Measurements from ENCODE around the gene ASXL2. TPM values are rescaled to one million over a fixed set of nuclear protein-coding genes. Genes with fewer than 3 reads are reported as not detected.
A peak's percentile ranks its signal among the peaks of the same experiment; 100 is the strongest.
"Not testable (repeated sequence)": the region's sequence is repeated elsewhere in the genome, so short reads cannot be mapped to it uniquely, and the experiment has no call there.

The ASXL2 gene
- total RNA-seq, 1 donor from 2014 or later, result 21.3 TPM

- ATAC-seq (ENCODE audit: poor library complexity); intact Hi-C loops (cut with DNase I); DNase-seq: not testable (repeated sequence)
Observed at GRCh38 chr2:25849350-25849749, 28.9 kb downstream of the ASXL2 start.

DNA sequence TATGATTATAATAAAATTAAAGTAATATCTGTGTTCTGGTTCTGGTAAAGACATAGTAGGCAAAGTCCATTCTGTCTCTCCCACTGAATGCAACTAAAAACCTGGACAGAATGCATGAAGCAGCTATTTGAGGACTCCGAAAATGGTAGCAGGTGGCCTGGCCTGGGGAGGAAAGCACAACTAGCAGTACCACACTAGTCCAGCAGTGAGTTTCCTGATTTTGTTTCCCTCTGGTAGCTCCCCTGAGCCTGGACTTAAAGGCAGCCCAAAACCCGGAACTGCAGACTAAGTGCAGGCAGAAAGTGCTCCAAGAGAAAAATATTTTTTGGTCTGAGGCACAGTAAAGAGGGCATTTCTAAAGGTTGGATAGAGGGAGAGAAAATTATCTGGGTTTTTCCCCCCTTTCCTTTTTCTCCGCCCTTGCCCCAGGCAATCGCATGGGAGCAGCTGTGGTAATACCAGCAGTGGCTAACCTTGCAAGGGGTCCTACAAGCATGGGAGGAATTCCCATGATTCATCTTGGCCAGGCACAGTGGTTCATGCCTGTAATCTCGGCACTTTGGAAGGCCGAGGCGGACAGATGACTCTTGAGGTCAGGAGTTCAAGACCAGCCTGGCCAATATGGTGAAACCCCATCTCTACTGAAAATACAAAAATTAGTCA is 32.3 kb downstream of the ASXL2 start:
- intact Hi-C loops (cut with DNase I), result no loop called here
- DNase-seq (no peak), ATAC-seq (ENCODE audit: poor library complexity) (no peak)

DNA sequence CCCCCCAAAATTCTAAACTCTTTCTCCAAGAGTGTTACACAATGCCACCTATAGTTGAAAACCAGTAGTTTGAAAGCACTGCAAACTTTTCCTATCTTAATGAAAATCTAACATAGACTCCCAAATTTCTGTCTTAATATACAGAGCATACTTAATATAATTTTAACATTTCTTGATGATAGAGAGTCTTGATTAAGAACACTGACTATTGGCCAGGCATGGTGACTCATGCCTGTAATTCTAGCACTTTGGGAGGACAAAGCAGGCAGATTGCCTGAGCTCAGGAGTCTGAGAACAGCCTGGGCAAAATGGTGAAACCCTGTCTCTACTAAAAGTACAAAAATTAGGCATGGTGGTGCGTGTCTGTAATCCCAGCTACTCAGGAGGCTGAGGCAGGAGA is 34.2 kb downstream of the ASXL2 start:
- intact Hi-C loops (cut with DNase I), result no loop called here
- ATAC-seq (ENCODE audit: poor library complexity) (no peak), DNase-seq (no peak)

DNA sequence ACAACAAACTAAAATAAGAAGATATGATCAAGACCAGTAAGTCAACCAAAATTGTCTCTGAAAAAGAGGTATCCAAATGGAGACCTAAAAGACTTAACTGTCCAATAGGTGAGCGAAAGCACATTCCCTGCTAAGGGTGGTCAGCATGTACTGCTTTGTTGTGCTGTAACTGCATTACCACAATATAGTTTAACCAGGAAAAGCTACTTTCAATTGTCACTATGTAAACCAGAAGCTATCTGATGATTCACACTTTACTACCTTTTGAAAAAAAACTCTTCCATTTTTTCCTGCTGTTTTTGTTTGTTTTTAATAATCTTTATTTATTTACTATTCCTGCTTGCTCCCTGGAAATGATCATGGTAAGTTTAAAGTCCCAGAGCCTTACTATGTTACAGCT is 36.1 kb downstream of the ASXL2 start:
- intact Hi-C loops (cut with DNase I), result no loop called here
- DNase-seq (no peak), ATAC-seq (ENCODE audit: poor library complexity) (no peak)

DNA sequence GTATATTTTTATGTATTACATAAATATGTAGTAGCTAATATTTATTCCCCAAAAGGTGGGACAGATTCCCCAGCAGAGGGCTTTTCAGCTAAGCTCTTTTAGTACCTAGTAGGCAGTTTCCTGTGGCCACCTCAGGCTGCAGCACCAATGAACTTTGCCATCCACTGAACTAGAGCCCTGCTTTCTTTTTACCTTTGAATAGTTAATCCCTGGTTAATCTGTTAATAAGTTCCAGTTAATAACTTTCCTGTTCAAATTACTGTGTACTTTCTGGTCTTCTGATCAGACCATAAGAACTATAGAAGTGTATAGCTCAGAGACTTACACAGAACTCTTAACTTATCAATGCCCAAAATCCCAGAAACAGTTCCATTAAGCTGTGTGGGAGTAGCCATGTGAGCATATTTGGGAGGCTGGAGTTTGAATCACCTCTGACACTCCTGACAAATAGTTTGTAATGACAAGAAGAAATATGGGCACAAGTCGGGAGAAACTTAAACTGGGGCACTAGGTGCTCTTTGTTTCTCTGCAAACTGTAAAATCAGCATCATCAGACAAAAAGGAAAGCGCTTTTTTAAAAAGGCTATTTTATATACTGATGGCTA is 40.0 kb downstream of the ASXL2 start:
- no peak for DNase-seq
- ATAC-seq (ENCODE audit: poor library complexity), result no peak
- intact Hi-C loops (cut with DNase I), result no loop called here

- DNase-seq, result no peak
- intact Hi-C loops (cut with DNase I), result no loop called here
- ATAC-seq (ENCODE audit: poor library complexity), result no peak
Observed at GRCh38 chr2:25835906-25836305, 42.4 kb downstream of the ASXL2 start.

- intact Hi-C loops (cut with DNase I), result no loop called here
- ATAC-seq (ENCODE audit: poor library complexity) (no peak), DNase-seq (no peak)
Observed at GRCh38 chr2:25833566-25833965, 44.7 kb downstream of the ASXL2 start.

DNA sequence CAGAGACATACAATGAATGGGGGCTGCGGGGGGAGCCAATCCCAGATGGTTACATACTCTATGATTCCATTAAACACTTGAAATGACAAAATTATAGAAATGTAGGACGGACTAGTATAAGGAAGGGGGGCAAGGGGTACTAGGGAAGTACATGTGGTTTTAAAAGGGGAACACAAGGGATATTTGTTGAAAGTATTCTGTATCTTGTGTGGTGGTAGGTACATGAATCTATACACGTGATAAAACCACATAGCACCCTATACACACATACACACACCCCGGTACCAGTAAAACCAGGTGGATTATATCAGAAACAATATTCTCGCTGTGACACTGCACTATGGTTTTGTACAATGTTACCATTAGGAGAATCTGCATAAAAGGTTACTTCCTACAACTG is 45.4 kb downstream of the ASXL2 start:
- no peak for DNase-seq
- no peak for ATAC-seq (ENCODE audit: poor library complexity)
- intact Hi-C loops (cut with DNase I), result no loop called here

GRCh38 chr2:25831746-25832449 is 46.4 kb downstream of the ASXL2 start:
- intact Hi-C loops (cut with DNase I), result no loop called here
- DNase-seq, result no peak
- ATAC-seq (ENCODE audit: poor library complexity), result no peak

DNA sequence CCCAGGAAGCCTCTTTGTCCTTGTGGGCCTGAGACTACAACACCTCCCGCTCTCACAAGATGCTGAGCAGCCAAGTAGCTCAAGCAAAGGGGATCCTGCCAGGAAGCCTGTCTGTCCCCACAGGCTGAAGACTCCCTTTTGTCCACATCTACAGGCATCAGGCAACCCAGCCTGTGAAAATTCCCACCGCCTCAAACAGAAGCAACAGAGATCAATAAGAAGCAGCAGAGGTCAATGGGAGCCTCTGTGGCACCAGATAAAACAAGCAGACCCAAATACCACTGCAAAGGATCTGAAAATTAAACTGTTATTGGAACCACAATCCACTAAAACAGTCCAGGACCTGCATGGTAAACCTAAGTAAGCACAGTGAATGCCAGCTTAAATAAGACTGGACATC is 48.5 kb downstream of the ASXL2 start:
- intact Hi-C loops (cut with DNase I), result no loop called here
- no peak for ATAC-seq (ENCODE audit: poor library complexity)
- DNase-seq, result no peak

- DNase-seq (no peak), ATAC-seq (ENCODE audit: poor library complexity) (no peak)
- intact Hi-C loops (cut with DNase I), result no loop called here
Observed at GRCh38 chr2:25829377-25829704, 48.9 kb downstream of the ASXL2 start.

- intact Hi-C loops (cut with DNase I); ATAC-seq (ENCODE audit: poor library complexity); DNase-seq: not testable (repeated sequence)
Observed at GRCh38 chr2:25828532-25829376, 49.5 kb downstream of the ASXL2 start.

- DNase-seq, result no peak
- intact Hi-C loops (cut with DNase I), result no loop called here
- no peak for ATAC-seq (ENCODE audit: poor library complexity)
Observed at GRCh38 chr2:25825238-25825637, 53.0 kb downstream of the ASXL2 start.

- intact Hi-C loops (cut with DNase I), result no loop called here
- ATAC-seq (ENCODE audit: poor library complexity), result no peak
Observed at GRCh38 chr2:25824718-25825117, 53.6 kb downstream of the ASXL2 start.

GRCh38 chr2:25824216-25824615 is 54.1 kb downstream of the ASXL2 start:
- DNase-seq, result no peak
- no peak for ATAC-seq (ENCODE audit: poor library complexity)
- intact Hi-C loops (cut with DNase I), result no loop called here

More at GRCh38 chr2:25824718-25825117, 53.6 kb downstream of the ASXL2 start:
- DNase-seq, result no peak

DNA sequence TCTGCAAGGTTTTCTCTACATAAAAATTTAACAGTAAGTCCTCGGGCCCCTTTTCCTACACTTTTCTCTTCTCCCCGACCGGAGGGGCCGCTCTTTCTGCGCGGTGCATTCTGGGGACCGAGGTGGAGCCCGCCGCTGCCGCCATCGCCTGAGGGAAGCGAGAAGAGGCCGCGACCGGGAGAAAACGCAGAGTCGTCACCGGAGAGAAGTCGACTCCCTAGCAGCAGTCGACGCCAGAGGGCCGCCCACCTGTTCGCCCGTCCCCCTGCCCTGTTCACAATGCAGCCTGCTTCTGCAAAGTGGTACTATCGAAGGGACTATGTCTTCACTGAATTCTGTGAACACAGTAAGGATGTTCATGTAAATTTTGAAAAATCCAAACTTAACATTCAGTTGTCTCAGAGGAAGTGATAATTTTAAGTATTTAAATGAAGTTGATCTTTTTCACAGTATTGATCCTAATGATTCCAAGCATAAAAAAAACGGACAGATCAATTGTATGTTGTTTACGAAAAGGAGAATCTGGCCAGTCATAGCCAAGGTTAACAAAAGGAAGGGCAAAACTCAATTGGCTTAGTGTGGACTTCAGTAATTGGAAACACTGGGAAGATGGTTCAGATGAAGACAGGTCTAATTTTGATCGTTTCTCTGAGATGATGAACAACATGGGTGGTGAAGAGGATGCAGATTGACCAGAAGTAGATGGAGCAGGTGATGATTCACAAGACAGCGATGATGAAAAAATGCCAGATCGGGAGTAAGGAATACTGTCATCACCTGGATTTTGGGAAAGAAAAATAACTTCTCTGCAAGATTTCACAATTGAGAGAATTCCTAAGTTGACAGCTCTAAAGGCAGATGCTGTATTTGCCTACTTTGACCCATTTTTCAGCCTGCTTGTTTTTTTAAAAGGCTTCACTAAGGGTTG is 55.8 kb downstream of the ASXL2 start:
- DNase-seq (peak; percentile 49), ATAC-seq (ENCODE audit: poor library complexity) (peak; percentile 75)
- intact Hi-C loops (cut with DNase I), result no loop called here

DNA sequence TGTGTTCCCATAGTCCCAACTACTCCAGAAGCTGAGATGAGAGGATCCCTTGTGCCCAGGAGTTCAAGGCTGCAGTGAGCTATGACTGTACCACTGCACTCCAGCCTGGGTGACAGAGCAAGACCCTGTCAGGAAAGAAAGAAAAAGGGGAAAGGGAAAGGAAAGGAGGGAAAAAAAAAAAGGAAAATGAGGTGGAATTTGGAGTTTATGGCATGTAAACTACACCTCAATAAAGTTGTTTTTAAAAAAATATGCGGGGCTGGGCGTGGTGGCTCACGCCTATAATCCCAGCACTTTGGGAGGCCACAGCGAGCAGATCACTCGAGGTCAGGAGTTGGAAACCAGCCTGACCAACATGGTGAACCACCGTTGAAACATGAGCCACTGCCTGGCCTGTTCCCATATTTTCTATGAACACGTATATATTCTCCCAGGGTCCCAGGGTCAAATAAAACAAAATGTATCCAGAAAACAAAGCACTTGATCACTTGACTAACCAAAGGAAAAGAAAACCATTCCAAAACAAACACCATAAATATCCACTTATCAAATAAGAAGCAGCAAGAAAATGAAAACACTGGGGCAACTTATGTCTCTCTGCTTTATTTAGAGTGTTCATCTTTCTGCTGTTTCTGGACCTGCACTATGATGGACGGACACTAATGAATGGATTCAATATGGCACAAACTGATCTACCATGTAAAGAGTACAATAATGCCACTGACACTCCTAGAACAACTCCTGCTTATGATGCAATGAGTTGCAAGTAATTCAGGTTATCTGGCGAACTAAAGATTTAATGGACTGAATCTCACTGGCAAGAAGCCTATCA is 56.8 kb downstream of the ASXL2 start:
- ATAC-seq (ENCODE audit: poor library complexity), result no peak
- intact Hi-C loops (cut with DNase I), result no loop called here
- DNase-seq, result no peak
